GM21423 (cell line): ENCODE data around the gene DISC1.

ENCODE experiments used
- ATAC-seq: cut with Tn5 transposase; IDR thresholded peaks from one replicate; pipeline ENCODE4 v1.9.1; 2021; ENCODE audit warnings: mild to moderate bottlenecking, moderate library complexity; ENCODE audit not compliant: unreplicated experiment

The DISC1 gene

GRCh38 chr1:231972111-231972445 is 345.5 kb downstream of the DISC1 start:
- ATAC-seq = no peak

GRCh38 chr1:231973830-231974229 is 347.2 kb downstream of the DISC1 start:
- no peak for ATAC-seq

GRCh38 chr1:231976231-231976630 is 349.6 kb downstream of the DISC1 start:
- ATAC-seq = no peak

- ATAC-seq = no peak
Observed at GRCh38 chr1:231981675-231982074, 355.1 kb downstream of the DISC1 start.

DNA sequence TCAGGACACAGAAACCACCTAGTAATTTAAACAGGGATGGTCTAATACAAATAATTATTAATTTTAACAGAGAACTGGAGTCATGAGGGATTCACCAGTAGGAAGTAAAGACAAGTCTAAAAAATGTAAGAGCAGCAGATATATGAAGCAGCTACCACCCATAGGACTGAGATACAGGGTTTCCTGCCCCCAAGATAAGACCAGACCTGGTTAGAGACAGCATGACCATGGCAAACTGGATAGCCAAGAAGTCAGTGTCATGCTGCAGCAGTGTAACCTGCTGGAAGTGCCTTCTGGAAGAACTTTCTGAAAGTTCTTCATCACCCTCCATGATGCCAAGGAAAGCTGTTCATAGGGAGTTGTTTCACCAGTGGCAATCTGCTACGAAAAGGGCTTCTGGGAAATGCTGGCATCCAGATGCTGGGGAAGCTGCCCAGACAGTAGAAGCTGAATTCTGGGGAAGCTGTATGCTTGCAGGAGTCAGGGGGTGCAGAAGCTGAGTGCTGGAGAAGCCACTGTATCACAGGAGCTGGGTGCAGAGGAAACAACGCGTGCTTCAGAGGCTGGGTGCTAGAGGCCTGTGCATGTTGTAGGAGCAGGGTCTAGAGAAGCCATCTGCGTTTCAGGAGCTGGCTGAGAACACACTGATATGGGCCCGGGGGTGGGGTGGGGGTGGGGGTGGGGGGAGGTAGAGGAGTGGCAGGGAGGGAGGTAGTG is 356.4 kb downstream of the DISC1 start:
- no peak for ATAC-seq

GRCh38 chr1:231983588-231984193 is 357.1 kb downstream of the DISC1 start:
- ATAC-seq = no peak

- no peak for ATAC-seq
Observed at GRCh38 chr1:231985296-231986023, 358.9 kb downstream of the DISC1 start.

DNA sequence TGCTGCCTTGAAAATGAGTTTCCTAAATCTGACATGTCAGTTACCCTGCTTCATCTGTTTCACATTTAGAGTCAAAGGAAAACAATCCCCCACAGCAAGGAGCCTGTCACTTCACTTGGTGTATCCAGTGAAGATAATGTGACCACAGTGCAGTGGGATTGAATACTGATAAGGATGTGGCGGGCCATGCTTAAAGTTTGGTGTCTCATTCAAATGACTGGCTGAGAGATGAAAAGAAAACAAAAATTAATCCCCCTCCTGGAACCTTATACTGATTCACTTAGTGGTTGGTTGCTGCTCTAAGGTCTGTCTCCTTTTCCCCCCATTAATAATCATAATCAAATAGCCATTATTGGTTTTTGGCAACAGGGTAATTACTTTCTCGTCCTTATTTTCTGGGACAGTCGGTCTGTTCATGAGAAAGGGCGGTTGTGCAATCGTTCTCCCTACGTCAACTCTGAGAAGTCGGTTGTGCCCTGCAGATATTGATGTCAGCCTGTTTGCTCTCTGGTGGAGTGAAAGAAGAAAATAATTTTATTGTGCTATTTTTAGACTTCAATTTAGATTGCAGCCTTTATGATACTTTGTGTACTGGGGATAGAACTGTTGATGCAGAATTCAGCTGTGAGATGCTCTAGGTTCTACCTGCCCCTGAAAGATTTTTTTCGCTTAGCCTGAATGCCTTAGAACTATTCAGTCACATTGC is 360.2 kb downstream of the DISC1 start:
- ATAC-seq = no peak

DNA sequence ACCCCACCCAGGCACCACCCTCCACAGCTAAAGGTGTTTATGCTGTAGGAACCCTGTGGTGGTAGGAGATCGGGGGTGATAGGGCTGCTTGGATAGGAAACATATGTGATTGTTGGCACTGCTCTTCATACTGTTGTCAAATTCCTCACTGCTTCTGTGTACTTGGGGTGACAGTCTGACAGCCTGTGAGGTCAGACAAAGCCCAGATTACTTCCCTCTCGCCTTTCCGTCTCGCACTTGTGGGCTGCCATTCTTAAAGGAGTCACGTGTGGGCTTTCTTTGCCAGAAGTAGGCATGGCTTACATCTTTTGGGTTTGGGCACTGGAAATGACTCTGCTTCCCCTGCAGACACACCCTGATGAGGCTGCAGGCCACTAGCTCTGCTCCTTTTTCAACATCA is 363.8 kb downstream of the DISC1 start:
- no peak for ATAC-seq

GRCh38 chr1:231991231-231991630 is 364.6 kb downstream of the DISC1 start:
- no peak for ATAC-seq

DNA sequence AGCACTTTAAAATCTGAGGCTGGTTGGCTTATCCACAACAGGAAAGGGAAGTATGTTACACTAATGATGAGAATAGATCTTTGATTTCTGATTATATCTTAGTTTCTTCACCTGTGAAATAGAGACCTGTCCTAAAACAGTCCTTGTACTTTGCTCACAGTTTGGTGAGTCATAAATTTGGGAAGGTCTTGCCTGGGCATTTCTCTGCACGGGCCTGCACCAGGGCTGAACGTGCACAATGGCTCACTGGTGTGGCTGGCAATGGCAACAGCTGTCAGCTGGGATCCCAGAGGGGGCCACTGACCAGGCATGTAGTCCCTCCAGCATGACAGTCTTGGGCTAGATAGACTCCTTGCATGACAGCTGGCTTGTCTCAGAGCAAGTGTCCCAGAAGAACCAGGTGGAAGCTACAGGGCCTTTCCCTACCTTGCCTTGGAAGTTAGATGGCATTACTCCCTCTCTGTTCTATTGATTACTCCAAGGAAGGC is 367.4 kb downstream of the DISC1 start:
- ATAC-seq = no peak

GRCh38 chr1:231998791-231999190 is 372.2 kb downstream of the DISC1 start:
- ATAC-seq = no peak

GRCh38 chr1:232005300-232005699 is 378.7 kb downstream of the DISC1 start:
- no peak for ATAC-seq

- ATAC-seq = no peak
Observed at GRCh38 chr1:232009741-232010140, 383.2 kb downstream of the DISC1 start.

DNA sequence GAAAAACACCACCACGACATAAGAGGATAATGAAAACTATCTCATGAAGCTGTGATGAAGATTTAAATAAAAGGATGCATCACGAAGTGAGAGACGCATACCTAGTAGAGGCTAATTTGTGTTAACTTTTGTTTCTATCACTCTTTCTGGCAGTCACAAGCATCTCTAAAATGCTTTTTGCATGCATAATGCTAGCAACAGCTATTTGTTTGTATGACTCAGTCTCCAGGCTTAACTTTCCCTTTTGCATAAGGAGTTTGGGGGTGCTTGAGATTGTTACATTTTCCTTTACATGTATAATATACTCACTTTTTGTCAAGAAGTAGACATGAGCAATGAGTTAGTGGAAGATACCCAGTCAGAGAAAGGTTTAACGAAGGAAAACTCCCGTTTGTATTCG is 385.4 kb downstream of the DISC1 start:
- no peak for ATAC-seq

GRCh38 chr1:232012773-232013386 is 386.3 kb downstream of the DISC1 start:
- ATAC-seq = no peak

DNA sequence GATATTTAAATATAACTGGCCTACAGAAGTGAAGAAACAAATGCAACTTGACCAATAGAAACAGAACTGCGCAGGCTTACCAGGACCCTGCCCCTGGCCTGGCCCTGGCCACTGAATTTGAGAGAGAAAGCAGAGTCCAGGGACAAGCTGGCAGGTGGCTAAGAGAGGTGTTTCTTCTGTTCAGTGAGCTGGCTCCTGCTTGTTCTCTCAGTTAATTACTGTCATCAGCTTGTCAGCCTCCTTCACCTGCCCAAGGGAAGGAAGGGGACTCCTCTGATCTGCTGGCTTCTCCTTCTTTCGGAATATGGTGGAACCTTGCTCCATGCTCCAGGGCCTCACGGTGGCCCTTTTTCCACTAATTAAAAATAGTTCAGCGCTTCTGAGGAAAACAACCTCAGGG is 388.4 kb downstream of the DISC1 start:
- no peak for ATAC-seq

- no peak for ATAC-seq
Observed at GRCh38 chr1:232016616-232017015, 390.0 kb downstream of the DISC1 start.

DNA sequence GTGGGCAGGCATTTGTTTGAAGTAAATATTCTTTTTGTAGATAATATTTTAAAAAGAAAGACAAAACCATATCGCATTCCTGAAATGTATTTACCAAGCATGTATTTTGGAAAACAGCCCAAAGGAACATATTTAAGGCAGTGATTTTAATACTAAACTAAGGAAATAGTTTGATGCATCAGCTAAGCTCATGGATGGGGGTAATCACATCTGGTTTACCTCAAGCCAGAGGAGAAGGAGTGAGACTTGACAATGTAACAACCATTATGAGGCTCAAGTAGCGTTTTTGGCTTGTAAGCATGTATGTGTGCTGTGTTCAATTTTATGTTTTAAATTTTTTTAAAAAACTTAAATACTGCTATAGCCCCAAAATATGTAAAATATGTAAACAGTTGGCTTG is 390.5 kb downstream of the DISC1 start:
- ATAC-seq = no peak

GRCh38 chr1:232017759-232018158 is 391.2 kb downstream of the DISC1 start:
- no peak for ATAC-seq
